Astrocyte of the cerebellum (primary cell): ENCODE results near the gene PDCL2.
A peak's percentile ranks its signal among the peaks of the same experiment; 100 is the strongest.
"Not testable (repeated sequence)": the region's sequence is repeated elsewhere in the genome, so short reads cannot be mapped to it uniquely, and the experiment has no call there.

Source experiments
- DNase-seq: peaks from one replicate; pipeline ENCODE4 v3.0.0-alpha.2; 2011; ENCODE audit warnings: low read depth
- H3K4me3 ChIP-seq: 2 replicates; pipeline ENCODE4 v1.5.1; 2011; ENCODE audit warnings: mild to moderate bottlenecking, low read depth, low read length, moderate library complexity
- CTCF ChIP-seq: IDR thresholded peaks from 2 replicates; pipeline ENCODE4 v1.5.1; 2012; ENCODE audit warnings: low read length, low read depth, moderate library complexity, mild to moderate bottlenecking; ENCODE audit errors: missing control alignments
- in situ Hi-C: cut with HindIII; loops from 2 replicates; pipeline ENCODE4 v1.10.0; 2017; ENCODE audit warnings: low sequenced_read_pairs

Gene PDCL2

GRCh38 chr4:55553441-55554201 is 38.4 kb downstream of the PDCL2 start:
- DNase-seq: no peak
- in situ Hi-C loops: no loop called here
- no peak for TF ChIP-seq CTCF
- no peak overlapping the region for H3K4me3 ChIP-seq

GRCh38 chr4:55551964-55552363 is 40.1 kb downstream of the PDCL2 start:
- H3K4me3 ChIP-seq, in situ Hi-C loops, DNase-seq: not testable (repeated sequence)

- TF ChIP-seq CTCF: no peak
- DNase-seq: peak; percentile 83
- no peak overlapping the region for H3K4me3 ChIP-seq
- in situ Hi-C loops: no loop called here
Measured at GRCh38 chr4:55549888-55550287, 42.2 kb downstream of the PDCL2 start.

GRCh38 chr4:55547918-55548317 is 44.1 kb downstream of the PDCL2 start:
- in situ Hi-C loops: no loop called here
- no peak for TF ChIP-seq CTCF
- DNase-seq: no peak
- H3K4me3 ChIP-seq: peak overlapping the region; percentile 69

- TF ChIP-seq CTCF: no peak
- in situ Hi-C loops: no loop called here
- peak overlapping the region; percentile 69 for H3K4me3 ChIP-seq
- no peak for DNase-seq
Measured at GRCh38 chr4:55547466-55547770, 44.6 kb downstream of the PDCL2 start.

- peak; percentile 57 for DNase-seq
- in situ Hi-C loops: no loop called here
- peak; percentile 53 for TF ChIP-seq CTCF
- peak within 1 kb of the TSS; percentile 69 for H3K4me3 ChIP-seq
Measured at GRCh38 chr4:55546756-55547465, 45.1 kb downstream of the PDCL2 start, which contains the start of gene CLOCK. TSS of gene CLOCK (minus strand) at chr4:55546909. CDS start at chr4:55482785, 64,124 bp downstream.

GRCh38 chr4:55546506-55546755 is 45.6 kb downstream of the PDCL2 start:
- TF ChIP-seq CTCF: no peak
- in situ Hi-C loops: no loop called here
- peak overlapping the region; percentile 69 for H3K4me3 ChIP-seq
- DNase-seq: no peak
